Fibroblast of lung (primary cell): ENCODE measurements around the gene CGB5. TPM values are rescaled to one million over a fixed set of nuclear protein-coding genes. Genes with fewer than 3 reads are reported as not detected.

Source experiments
- DNase-seq, 2 donors: peaks; one replicate each; pipeline versions ENCODE4 v3.0.0 to v3.0.0-alpha.2; 2010; ENCODE audit warnings: low read depth in 2 of 2
- H2AFZ ChIP-seq: 2 replicates; pipeline ENCODE4 v1.5.1; 2012; ENCODE audit warnings: low read length, control low read depth, inconsistent platforms
- H3K27ac ChIP-seq: 2 replicates; pipeline ENCODE4 v1.5.1; 2011; ENCODE audit warnings: low read length, control low read depth; ENCODE audit not compliant: insufficient read depth
- H3K27me3 ChIP-seq: 2 replicates; pipeline ENCODE4 v1.5.1; 2011; ENCODE audit warnings: mild to moderate bottlenecking, low read length; ENCODE audit not compliant: control insufficient read depth, insufficient read depth
- H3K36me3 ChIP-seq: 2 replicates; pipeline ENCODE4 v1.5.1; 2011; ENCODE audit warnings: low read length; ENCODE audit not compliant: control insufficient read depth, insufficient read depth
- H3K4me1 ChIP-seq: 2 replicates; pipeline ENCODE4 v1.5.1; 2011; ENCODE audit warnings: low read length; ENCODE audit not compliant: control insufficient read depth, insufficient read depth; ENCODE audit errors: extremely low read depth
- H3K4me2 ChIP-seq: 2 replicates; pipeline ENCODE4 v1.5.1; 2011; ENCODE audit warnings: low read length, control low read depth; ENCODE audit not compliant: insufficient read depth; ENCODE audit errors: extremely low read depth
- H3K4me3 ChIP-seq, 4 experiments: fragments of 200-600 bp in 1 of 4; sonication (generic) in 1 of 4; replicated peaks in 1 of 4; 2 replicates each; pipeline ENCODE4 v1.5.1; 2011 to 2016; ENCODE audit warnings: low read length in 4 of 4, low read depth in 3 of 4, mild to moderate bottlenecking in 3 of 4, control low read depth in 2 of 4, inconsistent platforms in 1 of 4, mixed read lengths in 1 of 4; ENCODE audit not compliant: insufficient read depth in 1 of 4; ENCODE audit errors: control extremely low read depth in 1 of 4
- H3K79me2 ChIP-seq: 2 replicates; pipeline ENCODE4 v1.5.1; 2012; ENCODE audit warnings: mild to moderate bottlenecking, low read length, inconsistent platforms; ENCODE audit not compliant: control insufficient read depth, insufficient read depth
- H3K9ac ChIP-seq: 2 replicates; pipeline ENCODE4 v1.5.1; 2011; ENCODE audit warnings: mild to moderate bottlenecking, low read length, control low read depth; ENCODE audit not compliant: insufficient read depth
- H3K9me3 ChIP-seq: 2 replicates; pipeline ENCODE4 v1.5.1; 2012; ENCODE audit warnings: low read depth, low read length; ENCODE audit not compliant: control insufficient read depth, insufficient read depth
- H4K20me1 ChIP-seq: 2 replicates; pipeline ENCODE4 v1.5.1; 2011; ENCODE audit warnings: low read length; ENCODE audit not compliant: control insufficient read depth, insufficient read depth; ENCODE audit errors: extremely low read depth
- EZH2 ChIP-seq: IDR thresholded peaks from 2 replicates; pipeline ENCODE4 v1.5.1; 2012; ENCODE audit warnings: low read length, control low read depth, mild to moderate bottlenecking; ENCODE audit errors: missing control alignments
- polyA plus RNA-seq, 2 donors: library from polyadenylated mRNA; depleted of rRNA in 1 of 2; stranded (reverse) in 1 of 2; unstranded in 1 of 2; fragments of >200 nt; gene quantifications; 2 replicates each; pipeline ENCODE4 v1.2.1, GENCODE V29; 2011 to 2012; ENCODE audit warnings: missing spikeins in 1 of 2
- total RNA-seq: library from RNA; depleted of rRNA; stranded (reverse); fragments of >200 nt; gene quantifications from 2 replicates; pipeline ENCODE4 v1.2.1, GENCODE V29; 2014
- TF ChIP-seq, protein P1 (sequence below), 2 donors: IDR thresholded peaks in 1 of 2; conservative IDR thresholded peaks in 1 of 2; 1 replicate in 1 of 2; 2 replicates in 1 of 2; pipeline ENCODE4 v1.5.1; 2011 to 2012; ENCODE audit warnings: low read length in 2 of 2, control low read depth in 1 of 2, inconsistent platforms in 1 of 2, low read depth in 1 of 2, mild to moderate bottlenecking in 1 of 2

CGB5 gene
- total and polyA plus RNA-seq, 2 donors (not counting 1 experiment from before 2014, with no cell fraction given), result not detected

DNA sequence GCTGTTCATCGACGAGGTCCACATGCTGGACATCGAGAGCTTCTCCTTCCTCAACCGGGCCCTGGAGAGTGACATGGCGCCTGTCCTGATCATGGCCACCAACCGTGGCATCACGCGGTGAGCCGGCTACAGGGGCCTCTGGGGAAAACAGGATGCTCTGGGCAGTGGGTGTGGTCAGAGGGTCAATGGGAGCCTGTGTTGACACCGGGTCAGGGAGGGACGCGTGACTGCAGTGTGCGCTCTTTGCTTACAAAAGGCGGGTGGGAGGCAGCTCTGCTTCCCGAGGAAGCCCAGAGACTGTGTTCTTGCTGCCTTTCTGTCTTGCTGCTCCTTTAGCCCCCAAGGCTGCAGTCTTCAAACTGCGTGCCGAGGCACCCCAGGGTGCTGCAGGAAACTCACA is 32.5 kb upstream of the CGB5 start:
- Histone ChIP-seq H3K9ac (no peak overlapping the region), H3K4me2 (no peak overlapping the region), H3K4me1 (no peaks in the 10 kb centered on the region), H3K27me3 (no peaks in the 10 kb centered on the region), H3K27ac (no peak overlapping the region), H4K20me1 (no peaks in the 10 kb centered on the region), H2AFZ (no peak overlapping the region), H3K36me3 (peaks cover 32% of the 10 kb centered on the region), H3K79me2 (no peaks in the 10 kb centered on the region), H3K9me3 (no peaks in the 10 kb centered on the region), H3K4me3 (no peak overlapping the region)
- DNase-seq, result no peak
- TF ChIP-seq, protein P1, sequence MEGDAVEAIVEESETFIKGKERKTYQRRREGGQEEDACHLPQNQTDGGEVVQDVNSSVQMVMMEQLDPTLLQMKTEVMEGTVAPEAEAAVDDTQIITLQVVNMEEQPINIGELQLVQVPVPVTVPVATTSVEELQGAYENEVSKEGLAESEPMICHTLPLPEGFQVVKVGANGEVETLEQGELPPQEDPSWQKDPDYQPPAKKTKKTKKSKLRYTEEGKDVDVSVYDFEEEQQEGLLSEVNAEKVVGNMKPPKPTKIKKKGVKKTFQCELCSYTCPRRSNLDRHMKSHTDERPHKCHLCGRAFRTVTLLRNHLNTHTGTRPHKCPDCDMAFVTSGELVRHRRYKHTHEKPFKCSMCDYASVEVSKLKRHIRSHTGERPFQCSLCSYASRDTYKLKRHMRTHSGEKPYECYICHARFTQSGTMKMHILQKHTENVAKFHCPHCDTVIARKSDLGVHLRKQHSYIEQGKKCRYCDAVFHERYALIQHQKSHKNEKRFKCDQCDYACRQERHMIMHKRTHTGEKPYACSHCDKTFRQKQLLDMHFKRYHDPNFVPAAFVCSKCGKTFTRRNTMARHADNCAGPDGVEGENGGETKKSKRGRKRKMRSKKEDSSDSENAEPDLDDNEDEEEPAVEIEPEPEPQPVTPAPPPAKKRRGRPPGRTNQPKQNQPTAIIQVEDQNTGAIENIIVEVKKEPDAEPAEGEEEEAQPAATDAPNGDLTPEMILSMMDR (conservative IDR thresholded peaks at IDR 0.05 in 1 of 2, IDR thresholded peaks at IDR 0.05 in 1 of 2; ENCODE audit: low read depth in 1 of 2, low read length in 2 of 2), result no peak
- no peak for TF ChIP-seq EZH2

DNA sequence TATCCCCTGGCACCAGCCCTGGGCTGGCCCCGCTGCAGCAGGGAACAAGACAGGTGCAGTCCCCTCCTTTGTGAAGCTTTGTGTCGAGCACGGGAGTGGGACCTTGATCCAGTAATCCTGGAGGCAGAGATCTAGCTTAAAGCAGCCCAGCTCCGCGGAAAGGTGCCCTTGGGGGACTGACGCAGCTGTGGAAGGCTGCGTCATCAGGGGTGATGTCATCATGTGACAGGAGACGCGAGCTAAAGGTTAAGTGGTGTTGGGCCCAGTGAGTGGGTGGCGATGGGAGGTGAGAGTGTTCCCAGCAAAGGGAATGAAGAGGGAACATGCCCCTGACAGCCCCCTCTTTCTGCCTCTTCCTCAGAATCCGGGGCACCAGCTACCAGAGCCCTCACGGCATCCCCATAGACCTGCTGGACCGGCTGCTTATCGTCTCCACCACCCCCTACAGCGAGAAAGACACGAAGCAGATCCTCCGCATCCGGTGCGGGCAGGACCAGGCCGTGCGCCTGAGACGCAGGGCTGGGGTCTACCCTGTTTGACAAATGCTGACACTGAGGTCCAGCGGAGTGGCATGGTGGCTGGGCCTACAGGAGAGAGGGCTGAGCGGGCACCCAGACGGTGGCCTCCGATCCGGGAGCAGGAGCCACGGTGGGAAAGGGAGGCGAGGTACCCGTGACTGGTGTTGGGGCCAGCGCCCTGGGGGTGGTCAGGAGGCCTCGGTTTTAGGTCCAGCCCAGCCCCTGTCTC is 29.4 kb upstream of the CGB5 start:
- TF ChIP-seq, protein P1 (conservative IDR thresholded peaks at IDR 0.05 in 1 of 2, IDR thresholded peaks at IDR 0.05 in 1 of 2; ENCODE audit: low read depth in 1 of 2, low read length in 2 of 2), result no peak
- TF ChIP-seq EZH2, result no peak
- H3K27me3 ChIP-seq, result no peaks in the 10 kb centered on the region
- no peak overlapping the region for H3K4me3 ChIP-seq
- H3K36me3 ChIP-seq, result peaks cover 26% of the 10 kb centered on the region
- peaks cover 2% of the 10 kb centered on the region for H3K4me1 ChIP-seq
- peak in 1 of 2 donors; percentile 38 for DNase-seq
- no peak overlapping the region for H2AFZ ChIP-seq
- H3K9ac ChIP-seq, result no peak overlapping the region
- H3K4me2 ChIP-seq, result no peak overlapping the region
- no peaks in the 10 kb centered on the region for H3K9me3 ChIP-seq
- H3K79me2 ChIP-seq, result no peaks in the 10 kb centered on the region
- H3K27ac ChIP-seq, result no peak overlapping the region
- no peaks in the 10 kb centered on the region for H4K20me1 ChIP-seq

DNA sequence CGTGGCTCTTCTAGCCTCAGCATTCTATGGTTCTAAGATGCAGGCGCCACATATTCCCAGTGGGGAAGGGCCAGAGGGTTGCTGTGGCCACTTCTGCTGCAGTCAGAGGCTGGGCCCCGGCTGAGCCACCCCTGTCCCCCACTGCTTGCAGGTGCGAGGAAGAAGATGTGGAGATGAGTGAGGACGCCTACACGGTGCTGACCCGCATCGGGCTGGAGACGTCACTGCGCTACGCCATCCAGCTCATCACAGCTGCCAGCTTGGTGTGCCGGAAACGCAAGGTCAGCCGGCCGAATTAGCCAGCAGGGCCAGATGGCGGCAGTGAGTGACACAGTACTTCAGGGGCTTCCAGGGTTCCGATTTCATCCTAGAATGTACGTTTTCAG is 28.8 kb upstream of the CGB5 start:
- peaks cover 2% of the 10 kb centered on the region for H3K4me1 ChIP-seq
- peaks cover 24% of the 10 kb centered on the region for H3K36me3 ChIP-seq
- H3K9me3 ChIP-seq, result no peaks in the 10 kb centered on the region
- no peak overlapping the region for H3K9ac ChIP-seq
- no peak overlapping the region for H2AFZ ChIP-seq
- no peak for DNase-seq
- no peak overlapping the region for H3K4me3 ChIP-seq
- no peaks in the 10 kb centered on the region for H4K20me1 ChIP-seq
- H3K27ac ChIP-seq, result no peak overlapping the region
- H3K79me2 ChIP-seq, result no peaks in the 10 kb centered on the region
- H3K4me2 ChIP-seq, result no peak overlapping the region
- TF ChIP-seq, protein P1 (conservative IDR thresholded peaks at IDR 0.05 in 1 of 2, IDR thresholded peaks at IDR 0.05 in 1 of 2; ENCODE audit: low read depth in 1 of 2, low read length in 2 of 2), result no peak
- TF ChIP-seq EZH2, result no peak
- no peaks in the 10 kb centered on the region for H3K27me3 ChIP-seq
